Keratinocyte (primary cell): ENCODE data around the gene CORO7.

ENCODE experiments used
- CTCF ChIP-seq, 3 experiments: IDR thresholded peaks in 1 of 3; conservative IDR thresholded peaks in 1 of 3; optimal IDR thresholded peaks in 1 of 3; 2 replicates in 2 of 3; 3 replicates in 1 of 3; pipeline versions ENCODE3 to v1.5.1; 2011; ENCODE audit warnings: low read length in 3 of 3, mild to moderate bottlenecking in 3 of 3, moderate library complexity in 2 of 3, control low read depth in 1 of 3, inconsistent platforms in 1 of 3; ENCODE audit not compliant: insufficient read depth in 2 of 3; ENCODE audit errors: extremely low read depth in 1 of 3
- EZH2 ChIP-seq: IDR thresholded peaks from one replicate; pipeline ENCODE4 v1.6.1; 2012; ENCODE audit warnings: inconsistent platforms, mild to moderate bottlenecking, low read length, moderate library complexity

- TF ChIP-seq CTCF (optimal IDR thresholded peaks at IDR 0.05 in 1 of 3, IDR thresholded peaks at IDR 0.05 in 1 of 3, conservative IDR thresholded peaks at IDR 0.05 in 1 of 3; ENCODE audit: extremely low read depth in 1 of 3, insufficient read depth in 2 of 3, low read length in 3 of 3) (no peak), EZH2 (no peak)
Measured at GRCh38 chr16:4419402-4419959, 3.1 kb upstream of the CORO7 start.
